Nephron progenitor cell (in vitro differentiated cells): ENCODE data around the gene CAMTA1.

Experiments used
- DNase-seq: peaks from one replicate; pipeline ENCODE4 v3.0.0; 2021
- H3K27ac Mint-ChIP-seq: 2 replicates; pipeline ENCODE4 v1.8.0; 2021; ENCODE audit warnings: mild to moderate bottlenecking, moderate library complexity, mixed read lengths
- H3K27me3 Mint-ChIP-seq: 2 replicates; pipeline ENCODE4 v1.8.0; 2021; ENCODE audit warnings: mild to moderate bottlenecking, low read depth, mixed read lengths; ENCODE audit not compliant: poor library complexity
- H3K36me3 Mint-ChIP-seq: 2 replicates; pipeline ENCODE4 v1.8.0; 2021; ENCODE audit warnings: low read depth, mixed read lengths
- H3K4me1 Mint-ChIP-seq: 2 replicates; pipeline ENCODE4 v1.8.0; 2021; ENCODE audit warnings: mixed read lengths
- H3K4me3 Mint-ChIP-seq: 2 replicates; pipeline ENCODE4 v1.8.0; 2021; ENCODE audit warnings: mild to moderate bottlenecking, moderate library complexity, mixed read lengths
- H3K9me3 Mint-ChIP-seq: 2 replicates; pipeline ENCODE4 v1.8.0; 2021; ENCODE audit warnings: mild to moderate bottlenecking, moderate library complexity, mixed read lengths
- TF ChIP-seq, protein P1 (sequence below): fragments of 200-600 bp; sonication (generic); IDR thresholded peaks from 2 replicates; pipeline ENCODE4 v1.5.0; 2021; ENCODE audit warnings: antibody characterized with exemption

Gene CAMTA1

DNA sequence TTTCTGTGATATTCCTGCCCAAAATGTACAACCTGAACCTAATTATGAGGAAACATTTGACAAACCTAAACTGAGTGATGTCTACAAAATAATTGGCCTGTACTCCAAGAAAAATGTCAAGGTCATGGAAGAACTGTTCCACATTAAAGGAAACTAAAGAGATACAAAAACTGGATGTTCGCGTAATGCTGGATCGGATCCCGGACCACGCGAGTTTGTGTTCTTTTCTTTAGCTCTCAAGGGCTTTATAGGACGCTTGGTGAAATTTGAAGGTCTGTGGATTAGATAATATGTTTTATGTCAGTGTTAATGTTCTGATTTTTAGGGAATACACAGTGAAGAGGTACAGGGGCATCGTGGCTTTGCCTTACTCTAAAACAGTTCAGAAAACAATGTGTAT is 400.5 kb downstream of the CAMTA1 start:
- TF ChIP-seq, protein P1, sequence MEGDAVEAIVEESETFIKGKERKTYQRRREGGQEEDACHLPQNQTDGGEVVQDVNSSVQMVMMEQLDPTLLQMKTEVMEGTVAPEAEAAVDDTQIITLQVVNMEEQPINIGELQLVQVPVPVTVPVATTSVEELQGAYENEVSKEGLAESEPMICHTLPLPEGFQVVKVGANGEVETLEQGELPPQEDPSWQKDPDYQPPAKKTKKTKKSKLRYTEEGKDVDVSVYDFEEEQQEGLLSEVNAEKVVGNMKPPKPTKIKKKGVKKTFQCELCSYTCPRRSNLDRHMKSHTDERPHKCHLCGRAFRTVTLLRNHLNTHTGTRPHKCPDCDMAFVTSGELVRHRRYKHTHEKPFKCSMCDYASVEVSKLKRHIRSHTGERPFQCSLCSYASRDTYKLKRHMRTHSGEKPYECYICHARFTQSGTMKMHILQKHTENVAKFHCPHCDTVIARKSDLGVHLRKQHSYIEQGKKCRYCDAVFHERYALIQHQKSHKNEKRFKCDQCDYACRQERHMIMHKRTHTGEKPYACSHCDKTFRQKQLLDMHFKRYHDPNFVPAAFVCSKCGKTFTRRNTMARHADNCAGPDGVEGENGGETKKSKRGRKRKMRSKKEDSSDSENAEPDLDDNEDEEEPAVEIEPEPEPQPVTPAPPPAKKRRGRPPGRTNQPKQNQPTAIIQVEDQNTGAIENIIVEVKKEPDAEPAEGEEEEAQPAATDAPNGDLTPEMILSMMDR, result no peak
- Mint-ChIP-seq H3K4me1 (no peaks in the 10 kb centered on the region), H3K27ac (no peak overlapping the region), H3K4me3 (no peak overlapping the region), H3K9me3 (peaks cover 9% of the 10 kb centered on the region), H3K27me3 (peaks cover 28% of the 10 kb centered on the region), H3K36me3 (no peaks in the 10 kb centered on the region)
- DNase-seq, result no peak

DNA sequence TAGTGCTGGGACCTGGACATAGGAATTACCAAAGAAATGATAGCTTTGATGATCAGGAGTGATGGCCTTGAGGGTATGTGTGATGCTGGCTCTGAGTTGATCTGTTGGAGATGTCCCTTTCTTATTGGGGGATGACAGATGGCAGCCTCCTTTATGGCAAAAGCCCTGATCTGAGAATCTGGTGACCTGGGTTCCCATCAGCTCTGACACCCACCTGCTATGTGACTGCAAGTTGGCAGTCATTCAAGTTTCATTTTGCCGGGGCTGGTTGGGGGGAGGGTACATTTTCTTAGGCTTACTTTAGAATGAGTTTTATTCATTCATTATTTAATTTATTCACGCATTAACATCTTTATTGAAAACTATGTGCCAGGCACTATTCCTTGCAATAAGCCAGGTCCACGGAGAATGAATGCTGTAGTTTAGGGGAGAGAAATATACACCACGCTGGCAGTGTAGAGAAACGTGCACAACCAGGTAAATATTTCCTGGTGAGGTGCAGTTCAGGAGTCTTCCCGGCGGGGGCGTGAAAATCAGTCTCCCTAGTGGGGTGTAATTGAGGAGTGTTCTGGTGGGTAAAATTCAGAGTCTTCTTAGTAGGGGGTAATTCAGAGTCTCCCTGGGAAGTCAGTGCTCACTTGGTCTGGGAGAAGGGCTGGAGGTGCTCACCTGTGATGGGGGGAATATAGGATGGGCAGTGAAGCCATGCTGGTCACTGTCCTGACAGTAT is 401.3 kb downstream of the CAMTA1 start:
- TF ChIP-seq, protein P1, result no peak
- H3K9me3 Mint-ChIP-seq, result peaks cover 4% of the 10 kb centered on the region
- no peak overlapping the region for H3K4me3 Mint-ChIP-seq
- H3K36me3 Mint-ChIP-seq, result no peaks in the 10 kb centered on the region
- peaks cover 31% of the 10 kb centered on the region for H3K27me3 Mint-ChIP-seq
- H3K4me1 Mint-ChIP-seq, result no peaks in the 10 kb centered on the region
- DNase-seq, result no peak
- H3K27ac Mint-ChIP-seq, result no peak overlapping the region

DNA sequence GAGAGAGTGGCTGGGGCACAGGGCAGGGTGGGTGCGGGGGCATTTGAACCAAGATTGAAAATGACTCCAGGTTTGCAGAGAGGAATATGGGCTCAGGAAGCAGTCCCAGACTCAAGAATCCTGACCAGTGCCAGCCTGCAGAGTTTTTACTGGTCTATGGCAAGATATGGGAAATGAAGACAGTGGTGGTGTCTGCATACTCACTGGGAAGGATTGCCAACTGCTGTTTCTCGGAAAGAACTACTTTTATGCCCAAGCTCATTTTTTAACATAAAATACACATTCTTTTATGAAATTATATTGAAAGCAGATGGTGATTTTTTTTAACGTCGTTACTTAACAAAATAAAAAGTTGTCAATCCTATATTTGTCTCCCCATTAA is 401.8 kb downstream of the CAMTA1 start:
- Mint-ChIP-seq H3K27me3 (peaks cover 33% of the 10 kb centered on the region), H3K9me3 (no peaks in the 10 kb centered on the region), H3K4me1 (no peaks in the 10 kb centered on the region), H3K36me3 (no peaks in the 10 kb centered on the region), H3K4me3 (no peak overlapping the region), H3K27ac (no peak overlapping the region)
- TF ChIP-seq, protein P1, result no peak
- no peak for DNase-seq

DNA sequence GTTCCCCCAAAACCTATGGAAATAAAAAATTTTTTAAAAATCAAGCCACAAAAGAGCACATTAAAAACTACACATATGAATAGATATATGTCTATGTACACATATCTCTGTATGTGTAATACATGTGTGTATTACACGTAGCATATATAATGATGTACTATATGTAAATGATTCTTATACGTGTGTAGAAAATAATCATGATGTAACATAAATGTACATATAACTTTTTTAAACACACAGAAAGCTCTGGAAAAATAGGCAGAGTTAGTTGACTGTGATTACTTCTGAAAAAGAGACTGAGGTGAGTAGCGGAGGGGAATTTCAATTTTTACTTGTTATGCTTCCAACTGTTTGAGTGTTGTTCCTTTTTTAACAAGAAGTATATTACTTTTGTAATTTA is 405.0 kb downstream of the CAMTA1 start:
- Mint-ChIP-seq H3K36me3 (no peaks in the 10 kb centered on the region), H3K4me1 (no peaks in the 10 kb centered on the region), H3K27ac (no peak overlapping the region), H3K27me3 (peaks cover 37% of the 10 kb centered on the region), H3K9me3 (no peaks in the 10 kb centered on the region), H3K4me3 (no peak overlapping the region)
- TF ChIP-seq, protein P1, result no peak
- no peak for DNase-seq

DNA sequence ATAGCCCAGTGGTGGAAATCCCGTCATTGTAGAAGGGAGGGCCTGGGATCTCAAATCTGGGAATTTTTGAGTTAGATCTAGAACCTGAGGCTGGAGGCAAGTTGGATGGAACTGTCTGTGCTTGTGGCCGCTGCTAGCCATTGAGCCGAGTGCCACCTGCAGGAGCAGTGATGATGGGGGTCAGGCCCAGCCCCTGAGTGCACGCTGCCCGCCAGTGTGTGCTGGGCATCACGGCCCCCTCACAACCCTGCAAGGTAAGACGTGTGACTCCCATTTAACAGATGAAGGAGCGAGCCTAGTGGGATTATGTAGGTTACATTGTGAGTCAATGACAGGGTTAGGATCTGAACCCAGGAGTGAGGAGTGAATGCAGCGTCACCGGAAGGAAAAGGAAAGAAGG is 407.2 kb downstream of the CAMTA1 start:
- Mint-ChIP-seq H3K4me1 (peaks cover 6% of the 10 kb centered on the region), H3K4me3 (no peak overlapping the region), H3K9me3 (no peaks in the 10 kb centered on the region), H3K27ac (no peak overlapping the region), H3K36me3 (no peaks in the 10 kb centered on the region), H3K27me3 (peaks cover 33% of the 10 kb centered on the region)
- TF ChIP-seq, protein P1, result no peak
- no peak for DNase-seq
